GM12878 (cell line): Measurements from ENCODE around the gene KLC4. TPM values are rescaled to one million over a fixed set of nuclear protein-coding genes. Genes with fewer than 3 reads are reported as not detected.

Source experiments
- CEBPB ChIP-seq, 2 experiments: fragments of 150-350 bp in 1 of 2; IDR thresholded peaks; 2 replicates each; pipeline ENCODE4 v1.6.1; 2012 to 2014; ENCODE audit warnings: low read depth in 2 of 2, low read length in 2 of 2, borderline replicate concordance in 1 of 2, inconsistent platforms in 1 of 2
- CREM ChIP-seq: IDR thresholded peaks from 2 replicates; pipeline ENCODE4 v1.6.1; 2014; ENCODE audit warnings: antibody characterized with exemption, low read depth
- EP300 ChIP-seq, 2 experiments: fragments of 150-350 bp in 1 of 2; IDR thresholded peaks; 2 replicates each; pipeline ENCODE4 v1.6.1; 2011 to 2012; ENCODE audit warnings: low read depth in 2 of 2, low read length in 2 of 2, borderline replicate concordance in 1 of 2, improper control_type of control experiment in 1 of 2, inconsistent platforms in 1 of 2; ENCODE audit not compliant: control insufficient read depth in 1 of 2
- HCFC1 ChIP-seq: fragments of 150-350 bp; IDR thresholded peaks from 2 replicates; pipeline ENCODE4 v1.6.1; 2014; ENCODE audit warnings: low read length
- HDGF ChIP-seq: fragments of 450-650 bp; IDR thresholded peaks from 2 replicates; pipeline ENCODE4 v1.6.1; 2016; ENCODE audit warnings: antibody characterized with exemption
- SRF ChIP-seq, 2 experiments: IDR thresholded peaks; 2 replicates each; pipeline ENCODE4 v1.6.1; 2011; ENCODE audit warnings: low read depth in 2 of 2, low read length in 2 of 2, mild to moderate bottlenecking in 1 of 2, moderate library complexity in 1 of 2
- TARDBP ChIP-seq: IDR thresholded peaks from 2 replicates; pipeline ENCODE4 v1.6.1; 2016; ENCODE audit warnings: borderline replicate concordance
- YY1 ChIP-seq: IDR thresholded peaks from 2 replicates; pipeline ENCODE4 v1.6.1; 2011; ENCODE audit warnings: low read depth, mild to moderate bottlenecking, low read length
- polyA plus RNA-seq, 11 experiments: library from polyadenylated mRNA; depleted of rRNA in 4 of 11; unstranded in 6 of 11; stranded (reverse) in 5 of 11; fragments of >200 nt; fragmentation: Nextera tagmentation in 4 of 11; fragmentation: Illumina TruSeq in 1 of 11; extraction: Ambion mirVana in 4 of 11; extraction: Trizol in 1 of 11; gene quantifications; 1 replicate in 1 of 11; 2 replicates in 10 of 11; pipeline versions ENCODE4 v1.2.1 to v1.2.3, GENCODE V29; 2011 to 2016; ENCODE audit warnings: inconsistent platforms in 2 of 11, missing spikeins in 2 of 11, low read depth in 1 of 11
- total RNA-seq, 4 experiments: library from RNA; depleted of rRNA in 3 of 4; stranded (reverse); fragments of >200 nt in 3 of 4; fragmentation: Illumina TruSeq in 1 of 4; extraction: Trizol in 1 of 4; gene quantifications; 2 replicates each; pipeline versions ENCODE4 v1.2.1 to v1.2.3, GENCODE V29; 2013 to 2021
- TF ChIP-seq, protein P1 (sequence below): fragments of 450-650 bp; IDR thresholded peaks from 2 replicates; pipeline ENCODE4 v1.6.1; 2017; ENCODE audit warnings: mild to moderate bottlenecking, moderate library complexity

Gene KLC4
- total and polyA plus RNA-seq, 10 of the 15 experiments (the other 5 are each of a cell fraction or from before 2014, with no cell fraction given) = 0.90 to 13.4 (median 6.9) TPM

GRCh38 chr6:43012364-43012763 lies 47.1 kb upstream of the KLC4 start (continued):
- TF ChIP-seq, protein P1, sequence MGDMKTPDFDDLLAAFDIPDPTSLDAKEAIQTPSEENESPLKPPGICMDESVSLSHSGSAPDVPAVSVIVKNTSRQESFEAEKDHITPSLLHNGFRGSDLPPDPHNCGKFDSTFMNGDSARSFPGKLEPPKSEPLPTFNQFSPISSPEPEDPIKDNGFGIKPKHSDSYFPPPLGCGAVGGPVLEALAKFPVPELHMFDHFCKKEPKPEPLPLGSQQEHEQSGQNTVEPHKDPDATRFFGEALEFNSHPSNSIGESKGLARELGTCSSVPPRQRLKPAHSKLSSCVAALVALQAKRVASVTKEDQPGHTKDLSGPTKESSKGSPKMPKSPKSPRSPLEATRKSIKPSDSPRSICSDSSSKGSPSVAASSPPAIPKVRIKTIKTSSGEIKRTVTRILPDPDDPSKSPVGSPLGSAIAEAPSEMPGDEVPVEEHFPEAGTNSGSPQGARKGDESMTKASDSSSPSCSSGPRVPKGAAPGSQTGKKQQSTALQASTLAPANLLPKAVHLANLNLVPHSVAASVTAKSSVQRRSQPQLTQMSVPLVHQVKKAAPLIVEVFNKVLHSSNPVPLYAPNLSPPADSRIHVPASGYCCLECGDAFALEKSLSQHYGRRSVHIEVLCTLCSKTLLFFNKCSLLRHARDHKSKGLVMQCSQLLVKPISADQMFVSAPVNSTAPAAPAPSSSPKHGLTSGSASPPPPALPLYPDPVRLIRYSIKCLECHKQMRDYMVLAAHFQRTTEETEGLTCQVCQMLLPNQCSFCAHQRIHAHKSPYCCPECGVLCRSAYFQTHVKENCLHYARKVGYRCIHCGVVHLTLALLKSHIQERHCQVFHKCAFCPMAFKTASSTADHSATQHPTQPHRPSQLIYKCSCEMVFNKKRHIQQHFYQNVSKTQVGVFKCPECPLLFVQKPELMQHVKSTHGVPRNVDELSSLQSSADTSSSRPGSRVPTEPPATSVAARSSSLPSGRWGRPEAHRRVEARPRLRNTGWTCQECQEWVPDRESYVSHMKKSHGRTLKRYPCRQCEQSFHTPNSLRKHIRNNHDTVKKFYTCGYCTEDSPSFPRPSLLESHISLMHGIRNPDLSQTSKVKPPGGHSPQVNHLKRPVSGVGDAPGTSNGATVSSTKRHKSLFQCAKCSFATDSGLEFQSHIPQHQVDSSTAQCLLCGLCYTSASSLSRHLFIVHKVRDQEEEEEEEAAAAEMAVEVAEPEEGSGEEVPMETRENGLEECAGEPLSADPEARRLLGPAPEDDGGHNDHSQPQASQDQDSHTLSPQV = no peak
- TF ChIP-seq HCFC1 = no peak
- TF ChIP-seq SRF (IDR thresholded peaks at IDR 0.05; ENCODE audit: low read depth in 2 of 2, low read length in 2 of 2) = no peak
- no peak for TF ChIP-seq HDGF
- TF ChIP-seq YY1 = no peak
- TF ChIP-seq CEBPB (IDR thresholded peaks at IDR 0.05; ENCODE audit: borderline replicate concordance in 1 of 2, low read depth in 2 of 2, low read length in 2 of 2) = no peak
- no peak for TF ChIP-seq TARDBP
- no peak for TF ChIP-seq CREM
- TF ChIP-seq EP300 (IDR thresholded peaks at IDR 0.05; ENCODE audit: borderline replicate concordance in 1 of 2, control insufficient read depth in 1 of 2, low read depth in 2 of 2, low read length in 2 of 2) = no peak
